GM20000 (cell line): Measurements from ENCODE around the gene BAG1.

Source experiments
- DNase-seq: peaks from one replicate; pipeline ENCODE4 v3.0.0; 2012; ENCODE audit warnings: low spot score
- TF ChIP-seq, protein P1 (sequence below): IDR thresholded peaks from 2 replicates; pipeline ENCODE4 v1.5.1; 2012; ENCODE audit warnings: mild to moderate bottlenecking, control low read depth; ENCODE audit errors: extremely low read depth, missing control alignments

BAG1 gene

DNA sequence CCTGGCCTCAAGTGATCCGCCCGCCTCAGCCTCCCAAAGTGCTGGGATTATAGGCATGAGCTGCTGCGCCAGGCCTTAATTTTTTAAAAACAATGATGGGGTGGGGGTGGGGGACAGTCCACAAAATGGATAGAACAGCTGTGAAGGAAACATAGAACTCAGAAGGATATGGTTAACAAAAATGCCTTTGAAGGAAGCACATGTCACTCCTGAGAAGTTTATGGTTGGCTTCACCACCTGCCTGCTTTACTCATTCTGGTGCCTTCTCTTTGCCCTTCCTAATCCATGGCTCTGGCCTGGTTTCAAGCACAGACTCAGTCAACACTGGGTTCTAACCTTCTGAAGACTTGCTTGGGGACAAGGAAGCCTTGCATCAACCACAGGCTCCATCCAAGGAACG lies 10.3 kb downstream of the BAG1 start:
- TF ChIP-seq, protein P1, sequence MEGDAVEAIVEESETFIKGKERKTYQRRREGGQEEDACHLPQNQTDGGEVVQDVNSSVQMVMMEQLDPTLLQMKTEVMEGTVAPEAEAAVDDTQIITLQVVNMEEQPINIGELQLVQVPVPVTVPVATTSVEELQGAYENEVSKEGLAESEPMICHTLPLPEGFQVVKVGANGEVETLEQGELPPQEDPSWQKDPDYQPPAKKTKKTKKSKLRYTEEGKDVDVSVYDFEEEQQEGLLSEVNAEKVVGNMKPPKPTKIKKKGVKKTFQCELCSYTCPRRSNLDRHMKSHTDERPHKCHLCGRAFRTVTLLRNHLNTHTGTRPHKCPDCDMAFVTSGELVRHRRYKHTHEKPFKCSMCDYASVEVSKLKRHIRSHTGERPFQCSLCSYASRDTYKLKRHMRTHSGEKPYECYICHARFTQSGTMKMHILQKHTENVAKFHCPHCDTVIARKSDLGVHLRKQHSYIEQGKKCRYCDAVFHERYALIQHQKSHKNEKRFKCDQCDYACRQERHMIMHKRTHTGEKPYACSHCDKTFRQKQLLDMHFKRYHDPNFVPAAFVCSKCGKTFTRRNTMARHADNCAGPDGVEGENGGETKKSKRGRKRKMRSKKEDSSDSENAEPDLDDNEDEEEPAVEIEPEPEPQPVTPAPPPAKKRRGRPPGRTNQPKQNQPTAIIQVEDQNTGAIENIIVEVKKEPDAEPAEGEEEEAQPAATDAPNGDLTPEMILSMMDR: no peak
- no peak for DNase-seq

DNA sequence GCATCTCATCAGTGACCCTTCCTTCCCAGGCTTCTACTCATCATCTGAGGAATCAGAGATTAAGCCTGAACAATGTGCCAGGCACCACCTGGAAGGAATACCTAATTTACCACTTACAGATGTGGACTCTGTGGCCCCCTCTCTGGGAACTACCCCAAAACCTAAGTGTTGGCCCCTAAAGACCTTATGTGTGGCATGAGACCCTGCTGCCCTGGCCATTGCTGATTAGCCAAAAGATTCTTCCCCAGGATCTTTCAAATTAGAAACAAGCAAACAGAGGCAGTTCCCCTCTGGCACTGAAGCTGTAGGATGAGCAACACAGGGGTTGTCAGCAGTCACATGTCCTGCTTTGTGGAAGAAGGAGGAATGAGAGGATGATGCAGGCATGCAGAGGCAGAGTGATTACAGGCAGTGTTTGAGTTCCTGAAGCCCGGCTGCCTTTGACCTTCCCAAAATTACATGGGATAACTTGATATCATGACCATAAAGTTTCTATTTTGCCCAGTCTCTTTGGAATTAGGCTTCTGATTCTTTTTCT lies 14.0 kb downstream of the BAG1 start:
- no peak for DNase-seq
- TF ChIP-seq, protein P1: no peak

DNA sequence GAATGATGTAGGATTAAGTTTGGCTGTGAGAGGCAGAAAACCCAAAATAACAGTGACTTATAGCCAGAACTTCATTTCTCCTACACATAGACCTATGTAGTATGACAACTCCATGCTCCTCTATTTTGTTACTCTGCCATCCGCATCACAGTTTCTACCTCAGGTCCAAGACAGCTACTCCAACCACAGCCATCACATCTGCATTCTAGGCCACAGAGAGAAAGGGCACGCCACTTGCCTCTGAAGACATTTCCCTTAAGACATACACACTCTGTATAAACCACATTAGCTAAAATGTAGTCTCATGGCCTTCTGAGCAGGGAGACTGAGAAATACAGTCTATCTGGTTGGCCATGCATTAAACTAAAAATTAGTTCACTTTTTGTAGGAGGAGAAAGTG lies 14.5 kb downstream of the BAG1 start:
- TF ChIP-seq, protein P1: no peak
- DNase-seq: no peak

DNA sequence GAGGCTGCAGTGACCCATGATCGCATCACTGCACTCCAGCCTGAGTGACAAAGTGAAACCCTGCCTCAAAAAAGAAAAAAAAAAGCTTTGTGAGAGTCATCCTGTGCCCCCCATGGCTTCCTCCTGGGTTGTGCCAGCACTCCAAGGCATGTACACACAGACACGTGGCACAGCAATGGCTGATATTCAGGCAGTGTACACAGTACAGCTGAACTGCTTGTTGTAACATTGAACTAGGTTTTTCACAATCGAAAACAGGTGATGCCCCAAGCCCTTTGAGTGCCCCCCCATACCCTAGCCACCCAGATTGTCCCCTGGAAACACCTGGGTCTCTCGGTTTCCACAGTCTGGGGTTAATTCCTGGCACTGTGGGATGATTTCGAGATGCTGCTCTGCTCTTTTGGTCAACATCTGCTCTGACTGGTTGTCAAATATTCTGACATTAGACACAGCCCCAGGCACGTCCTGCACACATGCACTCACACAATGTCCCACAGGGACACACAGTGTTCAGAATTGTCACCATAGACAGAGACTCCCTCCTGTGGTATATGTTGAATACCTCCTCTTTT lies 15.3 kb downstream of the BAG1 start:
- TF ChIP-seq, protein P1: no peak

DNA sequence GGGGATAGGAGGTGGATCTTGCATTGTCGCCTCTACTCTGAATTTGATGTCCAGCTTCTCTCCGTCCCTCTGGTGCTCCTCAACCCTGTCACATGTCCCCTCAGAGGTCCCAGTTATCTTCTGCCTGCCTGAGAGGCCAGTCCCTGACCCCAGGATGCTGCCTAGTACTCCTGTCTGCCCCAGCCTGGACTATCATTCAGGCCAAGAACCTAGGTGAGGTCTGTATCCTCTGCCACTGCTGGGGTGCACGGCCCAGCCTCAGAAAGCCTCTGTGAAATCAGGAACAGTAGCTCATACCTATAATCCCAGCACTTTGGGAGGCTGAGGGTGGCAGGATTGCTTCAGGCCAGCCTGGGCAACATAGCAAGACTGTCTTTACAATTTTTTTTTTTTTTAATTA lies 15.9 kb downstream of the BAG1 start:
- no peak for DNase-seq
- TF ChIP-seq, protein P1: no peak

More for the DNA sequence above, 15.3 kb downstream of the BAG1 start:
- peak; percentile 22 for DNase-seq

DNA sequence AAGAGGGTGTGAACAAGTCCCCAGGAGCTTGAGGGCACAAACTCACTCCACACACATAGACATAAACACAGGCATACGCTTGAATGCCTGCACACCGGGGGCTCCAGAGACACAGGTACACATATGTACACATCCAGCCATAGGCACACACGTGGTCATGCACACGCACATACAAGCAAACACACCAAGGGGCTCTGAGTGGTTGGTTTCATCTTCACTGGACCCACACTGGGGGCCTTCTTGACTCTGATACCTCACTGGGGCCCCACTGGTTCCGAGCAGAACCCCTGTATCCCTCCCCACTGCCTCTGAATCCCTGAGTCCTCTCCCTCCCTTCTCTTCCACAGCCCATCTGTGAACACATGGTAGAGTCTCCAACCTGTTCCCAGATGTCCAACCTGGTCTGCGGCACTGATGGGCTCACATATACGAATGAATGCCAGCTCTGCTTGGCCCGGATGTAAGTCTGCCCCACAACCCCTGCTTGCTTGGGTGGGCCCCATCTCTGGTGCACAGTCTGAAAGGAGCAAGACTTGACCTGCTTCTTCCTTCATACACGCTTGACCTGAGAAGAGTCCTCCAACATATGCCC lies 18.1 kb downstream of the BAG1 start:
- TF ChIP-seq, protein P1: no peak
- DNase-seq: no peak

DNA sequence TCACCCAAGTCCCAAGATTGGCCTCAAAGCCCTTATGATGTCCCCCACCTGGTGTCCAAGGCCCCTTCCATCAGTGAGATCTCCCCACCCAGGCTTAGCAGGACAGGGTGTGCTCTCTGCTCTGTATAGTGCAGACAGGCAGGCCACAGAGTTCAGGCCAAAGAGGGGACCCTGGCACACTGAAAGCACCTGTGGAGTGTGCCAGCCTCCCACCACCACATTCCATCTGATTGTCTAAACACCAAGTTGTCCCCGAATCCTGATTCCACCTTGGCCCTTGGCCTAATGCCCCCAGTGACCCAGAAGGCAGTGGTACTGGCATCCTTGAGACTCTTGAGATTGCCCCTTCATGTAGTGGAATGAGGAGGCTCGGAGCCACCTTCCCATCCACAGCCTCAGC lies 19.2 kb downstream of the BAG1 start:
- no peak for DNase-seq
- TF ChIP-seq, protein P1: no peak
